ENCODE measurements around the gene RXFP2.

RXFP2 gene

GRCh38 chr13:31814536-31814935, 75.2 kb downstream of the RXFP2 start:
- peak; percentile 93 for TF ChIP-seq SPI1 (IDR thresholded peaks at IDR 0.05; ENCODE audit: borderline replicate concordance, low read depth)
- TF ChIP-seq, protein P1, sequence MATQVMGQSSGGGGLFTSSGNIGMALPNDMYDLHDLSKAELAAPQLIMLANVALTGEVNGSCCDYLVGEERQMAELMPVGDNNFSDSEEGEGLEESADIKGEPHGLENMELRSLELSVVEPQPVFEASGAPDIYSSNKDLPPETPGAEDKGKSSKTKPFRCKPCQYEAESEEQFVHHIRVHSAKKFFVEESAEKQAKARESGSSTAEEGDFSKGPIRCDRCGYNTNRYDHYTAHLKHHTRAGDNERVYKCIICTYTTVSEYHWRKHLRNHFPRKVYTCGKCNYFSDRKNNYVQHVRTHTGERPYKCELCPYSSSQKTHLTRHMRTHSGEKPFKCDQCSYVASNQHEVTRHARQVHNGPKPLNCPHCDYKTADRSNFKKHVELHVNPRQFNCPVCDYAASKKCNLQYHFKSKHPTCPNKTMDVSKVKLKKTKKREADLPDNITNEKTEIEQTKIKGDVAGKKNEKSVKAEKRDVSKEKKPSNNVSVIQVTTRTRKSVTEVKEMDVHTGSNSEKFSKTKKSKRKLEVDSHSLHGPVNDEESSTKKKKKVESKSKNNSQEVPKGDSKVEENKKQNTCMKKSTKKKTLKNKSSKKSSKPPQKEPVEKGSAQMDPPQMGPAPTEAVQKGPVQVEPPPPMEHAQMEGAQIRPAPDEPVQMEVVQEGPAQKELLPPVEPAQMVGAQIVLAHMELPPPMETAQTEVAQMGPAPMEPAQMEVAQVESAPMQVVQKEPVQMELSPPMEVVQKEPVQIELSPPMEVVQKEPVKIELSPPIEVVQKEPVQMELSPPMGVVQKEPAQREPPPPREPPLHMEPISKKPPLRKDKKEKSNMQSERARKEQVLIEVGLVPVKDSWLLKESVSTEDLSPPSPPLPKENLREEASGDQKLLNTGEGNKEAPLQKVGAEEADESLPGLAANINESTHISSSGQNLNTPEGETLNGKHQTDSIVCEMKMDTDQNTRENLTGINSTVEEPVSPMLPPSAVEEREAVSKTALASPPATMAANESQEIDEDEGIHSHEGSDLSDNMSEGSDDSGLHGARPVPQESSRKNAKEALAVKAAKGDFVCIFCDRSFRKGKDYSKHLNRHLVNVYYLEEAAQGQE (IDR thresholded peaks at IDR 0.05; ENCODE audit: insufficient replicate concordance, low read depth) = no peak
- DNase-seq (ENCODE audit: low read depth in 1 of 2, low spot score in 1 of 2) = peak in 1 of 2 experiments; percentile 60
- Histone ChIP-seq H3K27me3 (ENCODE audit: insufficient read depth, poor library complexity, severe bottlenecking) (no peaks in the 10 kb centered on the region), H3K4me3 (replicated peaks; ENCODE audit: insufficient read depth, low read length) (peak overlapping the region; percentile 14), H3K27ac (replicated peaks) (peak overlapping the region; percentile 63)

GRCh38 chr13:31815361-31816144, 76.2 kb downstream of the RXFP2 start:
- no peak for TF ChIP-seq CTCF (IDR thresholded peaks at IDR 0.05; ENCODE audit: insufficient read depth, low read length)
- no peak for TF ChIP-seq SPI1 (IDR thresholded peaks at IDR 0.05; ENCODE audit: borderline replicate concordance, low read depth)
- no peak for TF ChIP-seq POLR2AphosphoS5 (IDR thresholded peaks at IDR 0.05; ENCODE audit: low read depth)
- TF ChIP-seq, protein P1 (IDR thresholded peaks at IDR 0.05; ENCODE audit: insufficient replicate concordance, low read depth) = no peak
- no peak for TF ChIP-seq GABPA (IDR thresholded peaks at IDR 0.05; ENCODE audit: low read depth)
- DNase-seq (ENCODE audit: low read depth in 1 of 2, low spot score in 1 of 2) = no peak
- H3K4me3 ChIP-seq (replicated peaks; ENCODE audit: insufficient read depth, low read length) = no peak overlapping the region
- no peak overlapping the region for H3K27ac ChIP-seq (replicated peaks)
- H3K27me3 ChIP-seq (ENCODE audit: insufficient read depth, poor library complexity, severe bottlenecking) = no peaks in the 10 kb centered on the region

DNA sequence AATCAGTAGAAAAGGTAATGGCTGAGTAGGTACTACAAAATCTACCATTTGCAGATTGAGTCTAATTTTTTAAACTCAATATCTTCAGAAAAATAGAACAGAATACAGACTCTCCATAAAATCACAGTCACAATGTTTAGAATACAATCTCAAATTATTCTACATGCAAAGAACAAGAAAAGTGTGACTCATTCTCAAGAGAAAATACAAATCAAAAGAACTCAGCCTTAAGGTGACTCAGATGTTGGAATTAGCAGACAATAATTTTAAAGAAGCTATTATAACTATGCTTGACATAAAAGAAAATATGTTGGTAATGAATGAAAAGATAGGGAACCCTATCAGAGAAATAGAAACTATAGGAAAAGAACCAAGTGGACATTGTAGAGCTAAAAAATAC, 78.9 kb downstream of the RXFP2 start:
- no peak overlapping the region for H3K27ac ChIP-seq (replicated peaks)
- TF ChIP-seq POLR2AphosphoS5 (IDR thresholded peaks at IDR 0.05; ENCODE audit: low read depth) (no peak), GABPA (IDR thresholded peaks at IDR 0.05; ENCODE audit: low read depth) (no peak), CTCF (IDR thresholded peaks at IDR 0.05; ENCODE audit: insufficient read depth, low read length) (no peak), SPI1 (IDR thresholded peaks at IDR 0.05; ENCODE audit: borderline replicate concordance, low read depth) (no peak)
- TF ChIP-seq, protein P1 (IDR thresholded peaks at IDR 0.05; ENCODE audit: insufficient replicate concordance, low read depth) = no peak
- no peaks in the 10 kb centered on the region for H3K27me3 ChIP-seq (ENCODE audit: insufficient read depth, poor library complexity, severe bottlenecking)
- no peak for DNase-seq (ENCODE audit: low read depth in 1 of 2, low spot score in 1 of 2)
- H3K4me3 ChIP-seq (replicated peaks; ENCODE audit: insufficient read depth, low read length) = no peak overlapping the region
